GM15510 (cell line): ENCODE results near the gene ASCC1.

Source experiments
- POLR2A ChIP-seq: IDR thresholded peaks from 3 replicates; pipeline ENCODE4 v1.6.1; 2011; ENCODE audit warnings: borderline replicate concordance; ENCODE audit not compliant: insufficient read length; ENCODE audit errors: extremely low read depth

The ASCC1 gene

DNA sequence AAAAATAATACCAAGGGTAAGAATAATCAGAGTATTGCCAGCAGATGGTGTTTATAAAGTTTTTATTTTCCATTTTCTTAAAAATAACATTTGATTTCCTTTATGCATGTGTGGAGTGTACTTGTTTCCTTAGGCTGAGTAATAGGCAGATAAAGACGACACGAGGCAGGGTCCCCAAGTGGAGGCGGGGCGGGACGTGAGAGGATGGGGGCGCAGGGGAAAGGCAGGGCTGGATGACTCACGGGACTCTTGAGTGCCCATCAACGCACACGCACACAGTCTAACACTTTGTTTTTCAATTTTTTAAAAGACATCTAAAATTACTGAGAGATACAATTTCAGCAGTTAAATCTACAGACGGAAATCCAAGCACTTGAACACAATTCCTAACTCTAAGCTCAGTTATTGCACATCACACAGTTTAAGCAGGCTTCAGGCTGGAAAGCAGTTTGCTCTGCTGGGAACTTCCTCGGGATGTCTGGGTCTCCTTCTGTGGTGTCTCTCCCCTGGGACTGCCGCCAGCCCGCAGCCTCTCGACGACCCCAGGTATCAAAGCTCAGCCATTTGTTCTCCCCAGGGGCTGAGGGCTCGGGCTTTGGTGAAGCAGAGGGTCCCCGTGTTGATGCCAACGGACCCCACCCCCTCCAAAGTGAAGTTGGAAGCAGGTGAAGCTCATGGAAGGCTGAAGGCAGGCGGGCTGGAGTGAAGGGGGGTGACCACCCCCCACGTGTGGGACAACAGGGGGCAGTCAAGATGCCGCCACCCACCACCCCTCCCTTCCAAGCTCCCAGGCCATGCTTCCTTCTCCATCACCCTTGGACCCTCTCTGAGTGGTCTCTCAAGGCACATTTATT lies 156.9 kb downstream of the ASCC1 start:
- no peak for TF ChIP-seq POLR2A

DNA sequence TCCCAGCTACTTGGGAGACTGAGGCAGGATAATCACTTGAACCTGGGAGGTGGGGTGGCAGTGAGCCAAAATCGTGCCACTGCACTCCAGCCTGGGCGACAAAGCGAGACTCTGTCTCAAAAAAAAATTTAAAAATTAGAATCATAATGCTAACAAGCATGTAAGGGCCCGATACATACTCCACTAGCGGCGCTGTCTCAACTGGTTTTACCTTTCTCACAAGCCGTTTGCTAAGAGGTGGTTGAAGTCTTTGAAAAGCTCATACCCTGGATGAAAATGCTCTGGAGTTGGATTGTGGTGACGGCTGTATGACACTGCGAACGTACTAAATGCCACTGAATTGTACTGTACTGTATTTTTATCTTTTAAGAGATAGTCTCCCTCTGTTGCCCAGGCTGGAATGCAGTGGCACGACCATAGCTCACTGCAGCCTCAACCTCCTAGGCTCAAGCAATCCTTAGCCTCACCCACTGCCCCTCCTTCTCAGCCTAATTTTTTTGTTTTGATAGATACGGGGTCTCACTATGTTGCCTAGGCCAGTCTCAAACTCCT lies 157.7 kb downstream of the ASCC1 start:
- TF ChIP-seq POLR2A: no peak

- no peak for TF ChIP-seq POLR2A
These were observed 158.9 kb downstream of the ASCC1 start for GRCh38 chr10:72056932-72057751.

DNA sequence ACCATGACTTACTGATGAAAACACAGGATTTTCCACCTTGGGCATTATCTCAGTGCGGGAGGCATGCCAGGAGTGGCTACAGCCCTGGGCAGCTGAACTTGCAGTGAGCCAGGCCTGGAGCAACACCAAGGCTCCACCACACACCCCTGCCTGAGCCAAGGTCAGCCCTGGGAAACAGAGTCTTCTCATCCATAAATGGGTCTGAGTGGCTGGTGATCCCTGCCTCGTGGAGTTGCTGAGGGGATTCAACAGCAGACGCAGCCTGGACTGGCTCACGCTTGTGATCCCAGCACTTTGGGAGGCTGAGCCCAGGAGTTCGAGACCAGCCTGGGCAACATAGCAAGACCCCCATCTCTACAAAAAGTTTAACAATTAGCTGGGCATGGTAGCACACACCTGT lies 160.0 kb downstream of the ASCC1 start:
- no peak for TF ChIP-seq POLR2A

- no peak for TF ChIP-seq POLR2A
These were observed 162.4 kb downstream of the ASCC1 start for GRCh38 chr10:72053690-72054089.

GRCh38 chr10:72050873-72051272 lies 165.2 kb downstream of the ASCC1 start:
- TF ChIP-seq POLR2A: no peak

DNA sequence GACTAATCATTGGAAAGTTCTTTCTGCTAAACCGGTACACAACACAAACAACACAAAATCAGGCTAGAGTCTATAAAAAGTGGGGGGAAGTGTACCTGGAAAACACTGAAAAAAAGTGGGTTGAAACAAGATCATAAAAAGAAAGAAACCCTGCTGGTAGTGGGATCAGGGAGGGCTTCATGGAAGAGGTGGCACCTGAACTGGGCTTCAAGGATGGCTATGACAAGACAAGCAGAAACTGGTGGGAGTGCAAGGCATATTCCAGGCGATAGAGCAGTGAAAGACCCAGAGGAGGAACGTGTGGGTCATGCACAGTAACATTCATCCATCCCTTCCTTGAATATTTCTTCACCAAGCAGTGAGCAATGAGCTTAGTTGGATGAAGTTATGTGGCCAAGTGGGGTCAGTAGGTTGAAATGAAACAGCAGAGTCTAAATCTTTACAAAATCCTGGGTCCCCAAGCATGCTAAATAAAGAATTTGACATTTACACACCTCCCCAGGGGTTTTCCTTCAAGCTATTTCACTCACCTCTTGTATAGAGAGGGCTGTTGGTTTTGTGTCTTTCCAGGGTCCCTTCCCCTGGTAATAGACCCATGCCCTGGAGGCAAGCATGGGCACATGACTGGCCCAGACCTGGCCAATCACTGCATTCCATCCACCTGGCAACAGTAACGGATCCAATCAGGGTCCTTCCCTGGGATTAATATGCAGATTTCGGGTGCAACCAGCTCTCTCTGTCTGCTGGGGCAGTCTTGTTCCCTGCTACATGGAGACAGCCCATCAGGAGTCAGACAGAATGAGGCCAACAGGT lies 165.9 kb downstream of the ASCC1 start:
- no peak for TF ChIP-seq POLR2A

GRCh38 chr10:72049472-72049871 lies 166.6 kb downstream of the ASCC1 start:
- TF ChIP-seq POLR2A: no peak

GRCh38 chr10:72048450-72049124 lies 167.5 kb downstream of the ASCC1 start:
- no peak for TF ChIP-seq POLR2A
